Thoracic aorta (tissue), 2 donors: Measurements from ENCODE around the gene NOL12. TPM values are rescaled to one million over a fixed set of nuclear protein-coding genes. Genes with fewer than 3 reads are reported as not detected.

ENCODE experiments used
- ATAC-seq: fragments of 150-250 bp; one replicate; pipeline ENCODE4 v1.8.0; 2017; ENCODE audit warnings: low read depth; ENCODE audit not compliant: insufficient number of reproducible peaks, low FRiP score
- DNase-seq: peaks from one replicate; pipeline ENCODE4 v3.0.0-alpha.2; 2020; ENCODE audit warnings: low spot score
- H3K27ac ChIP-seq, 2 donors: fragments of 200-600 bp; sonication (generic); 1 replicate in 1 of 2; 2 replicates in 1 of 2; pipeline ENCODE4 v1.5.1; 2016; ENCODE audit warnings: mild to moderate bottlenecking in 2 of 2, moderate library complexity in 2 of 2
- H3K27me3 ChIP-seq: fragments of 200-600 bp; sonication (generic); replicated peaks from 2 replicates; pipeline ENCODE4 v1.6.0; 2016; ENCODE audit warnings: mild to moderate bottlenecking; ENCODE audit not compliant: insufficient read depth
- H3K36me3 ChIP-seq: fragments of 200-600 bp; sonication (generic); one replicate; pipeline ENCODE4 v1.5.1; 2016
- H3K4me1 ChIP-seq, 2 donors: fragments of 200-600 bp; sonication (generic); 1 replicate in 1 of 2; 2 replicates in 1 of 2; pipeline versions ENCODE4 v1.5.1 to v1.6.0; 2016; ENCODE audit warnings: low read depth in 2 of 2, mild to moderate bottlenecking in 1 of 2; ENCODE audit not compliant: control insufficient read depth in 1 of 2
- H3K4me3 ChIP-seq: fragments of 200-600 bp; sonication (generic); 2 replicates; pipeline ENCODE4 v1.5.1; 2016; ENCODE audit warnings: mild to moderate bottlenecking
- H3K9me3 ChIP-seq: fragments of 200-600 bp; sonication (generic); 2 replicates; pipeline ENCODE4 v1.5.1; 2016
- CTCF ChIP-seq: fragments of 200-600 bp; sonication (generic); IDR thresholded peaks from one replicate; pipeline ENCODE4 v1.5.1; 2019; ENCODE audit warnings: antibody characterized with exemption
- total RNA-seq, 2 donors: library from RNA; depleted of rRNA; stranded (reverse); fragments of >200 nt; gene quantifications; one replicate each; pipeline versions ENCODE4 v1.1.0 to v1.2.3, GENCODE V29; 2016

Gene NOL12
- total RNA-seq, 2 donors from 2014 or later: 11.1 to 58.9 TPM

- Histone ChIP-seq H3K27ac (peak overlapping the region; percentile 19 to 89), H3K27me3 (no peaks in the 10 kb centered on the region), H3K4me1 (peaks cover 18 to 23% of the 10 kb centered on the region in 2 donors), H3K36me3 (peaks cover 17% of the 10 kb centered on the region), H3K4me3 (peak overlapping the region; percentile 89), H3K9me3 (no peaks in the 10 kb centered on the region)
- ATAC-seq: no peak
- no peak for TF ChIP-seq CTCF
- no peak for DNase-seq
Measured at GRCh38 chr22:37678372-37678771, 7.8 kb upstream of the NOL12 start.

GRCh38 chr22:37679670-37680069 lies 6.5 kb upstream of the NOL12 start:
- no peak for TF ChIP-seq CTCF
- Histone ChIP-seq H3K9me3 (no peaks in the 10 kb centered on the region), H3K4me3 (no peak overlapping the region), H3K27ac (no peak overlapping the region), H3K4me1 (peaks cover 9 to 13% of the 10 kb centered on the region in 2 donors), H3K36me3 (peaks cover 17% of the 10 kb centered on the region), H3K27me3 (no peaks in the 10 kb centered on the region)
- DNase-seq (no peak), ATAC-seq (no peak)

- peaks cover 17% of the 10 kb centered on the region for H3K36me3 ChIP-seq
- DNase-seq: no peak
- peaks cover 9 to 13% of the 10 kb centered on the region in 2 donors for H3K4me1 ChIP-seq
- no peaks in the 10 kb centered on the region for H3K27me3 ChIP-seq
- no peak for TF ChIP-seq CTCF
- no peak for ATAC-seq
- no peaks in the 10 kb centered on the region for H3K9me3 ChIP-seq
- H3K4me3 ChIP-seq: no peak overlapping the region
- peak overlapping the region in 1 of 2 donors; percentile 6 for H3K27ac ChIP-seq
Measured at GRCh38 chr22:37680191-37680851, 5.8 kb upstream of the NOL12 start.

GRCh38 chr22:37681001-37681424 lies 5.1 kb upstream of the NOL12 start:
- no peak for TF ChIP-seq CTCF
- H3K36me3 ChIP-seq: peaks cover 17% of the 10 kb centered on the region
- no peak for ATAC-seq
- H3K4me3 ChIP-seq: no peak overlapping the region
- DNase-seq: no peak
- peaks cover 9 to 16% of the 10 kb centered on the region in 2 donors for H3K4me1 ChIP-seq
- H3K27me3 ChIP-seq: no peaks in the 10 kb centered on the region
- H3K27ac ChIP-seq: peak overlapping the region in 1 of 2 donors; percentile 6
- H3K9me3 ChIP-seq: no peaks in the 10 kb centered on the region

GRCh38 chr22:37681556-37682049 lies 4.5 kb upstream of the NOL12 start:
- Histone ChIP-seq H3K27ac (no peak overlapping the region), H3K9me3 (no peaks in the 10 kb centered on the region), H3K36me3 (peaks cover 17% of the 10 kb centered on the region), H3K27me3 (no peaks in the 10 kb centered on the region), H3K4me3 (no peak overlapping the region), H3K4me1 (peaks cover 9 to 17% of the 10 kb centered on the region in 2 donors)
- peak; percentile 24 for ATAC-seq
- DNase-seq: no peak
- peak; percentile 87 for TF ChIP-seq CTCF
